Lower leg skin (tissue), 4 donors: ENCODE results near the gene NOX5. TPM values are rescaled to one million over a fixed set of nuclear protein-coding genes. Genes with fewer than 3 reads are reported as not detected.

Experiments
- DNase-seq, 2 donors: peaks; one replicate each; pipeline ENCODE4 v3.0.0-alpha.2; 2019; ENCODE audit warnings: low spot score in 2 of 2
- H3K4me3 ChIP-seq: fragments of 200-600 bp; sonication (generic); 2 replicates; pipeline ENCODE4 v1.5.1; 2017; ENCODE audit warnings: mild to moderate bottlenecking, low read depth; ENCODE audit not compliant: poor library complexity, severe bottlenecking
- CTCF ChIP-seq, 3 donors: fragments of 450-650 bp; IDR thresholded peaks; one replicate each; pipeline ENCODE4 v1.5.1; 2016; ENCODE audit warnings: antibody characterized with exemption in 3 of 3, mild to moderate bottlenecking in 3 of 3, moderate library complexity in 2 of 3
- POLR2A ChIP-seq, 2 donors: fragments of 450-650 bp; IDR thresholded peaks; one replicate each; pipeline ENCODE4 v1.6.1; 2016 to 2017; ENCODE audit warnings: antibody characterized with exemption in 2 of 2, mild to moderate bottlenecking in 1 of 2, moderate library complexity in 1 of 2
- WGBS, 2 donors: methylation state at CpG; one replicate each; pipeline ENCODE4 v1.1.5; 2018; 5-methylcytosine and 5-hydroxymethylcytosine counted together
- intact Hi-C: fragments of 100-400 bp; cut with DNase I; formaldehyde crosslinking; loops from one replicate; pipeline ENCODE4 v1.15.0; 2023; ENCODE audit warnings: low total_unique reads
- total RNA-seq, 4 donors: library from RNA; depleted of rRNA; stranded (reverse); fragments of >200 nt; gene quantifications; one replicate each; pipeline ENCODE4 v1.1.0, GENCODE V29; 2016

The NOX5 gene
- total RNA-seq, 4 donors from 2014 or later, result 0.04 to 0.29 (median 0.12) TPM

GRCh38 chr15:69087366-69087976 lies 73.0 kb downstream of the NOX5 start:
- DNase-seq, result no peak
- 84 to 88% methylated on average over 5 of the region's 5 CpGs for WGBS, 2 donors
- intact Hi-C loops, result no loop called here
- TF ChIP-seq POLR2A (IDR thresholded peaks at IDR 0.05), result no peak
- no peak for TF ChIP-seq CTCF (IDR thresholded peaks at IDR 0.05)
- no peak overlapping the region for H3K4me3 ChIP-seq

- TF ChIP-seq CTCF (IDR thresholded peaks at IDR 0.05) (no peak), POLR2A (IDR thresholded peaks at IDR 0.05) (no peak)
- 30 to 48% methylated on average over 10 of the region's 10 CpGs for WGBS, 2 donors
- no peak for DNase-seq
- intact Hi-C loops, result no loop called here
- no peak overlapping the region for H3K4me3 ChIP-seq
Observed at GRCh38 chr15:69088300-69088965, 73.9 kb downstream of the NOX5 start.

DNA sequence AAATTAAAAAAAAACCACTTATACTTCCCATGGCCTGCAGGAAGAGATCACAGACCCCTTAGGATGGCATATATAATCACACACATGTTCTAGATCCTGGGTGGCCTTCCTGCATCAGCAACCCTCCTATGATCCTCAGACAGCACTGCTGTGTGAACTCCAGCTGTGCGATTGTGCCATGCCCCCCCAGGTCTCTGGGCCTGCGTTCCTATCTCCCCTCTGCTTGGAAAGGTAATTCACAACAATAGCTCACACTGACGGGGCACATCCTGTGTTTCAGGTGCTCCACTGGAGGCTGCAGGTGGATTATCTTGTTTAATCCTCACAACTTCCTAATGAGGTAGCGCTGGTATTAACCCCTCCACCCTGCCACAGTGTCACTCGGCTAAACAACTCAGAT lies 74.8 kb downstream of the NOX5 start:
- H3K4me3 ChIP-seq, result no peak overlapping the region
- WGBS, 2 donors, result 90 to 91% methylated on average over 5 of the region's 5 CpGs
- TF ChIP-seq POLR2A (IDR thresholded peaks at IDR 0.05) (no peak), CTCF (IDR thresholded peaks at IDR 0.05) (no peak)
- intact Hi-C loops, result no loop called here
- DNase-seq, result no peak

DNA sequence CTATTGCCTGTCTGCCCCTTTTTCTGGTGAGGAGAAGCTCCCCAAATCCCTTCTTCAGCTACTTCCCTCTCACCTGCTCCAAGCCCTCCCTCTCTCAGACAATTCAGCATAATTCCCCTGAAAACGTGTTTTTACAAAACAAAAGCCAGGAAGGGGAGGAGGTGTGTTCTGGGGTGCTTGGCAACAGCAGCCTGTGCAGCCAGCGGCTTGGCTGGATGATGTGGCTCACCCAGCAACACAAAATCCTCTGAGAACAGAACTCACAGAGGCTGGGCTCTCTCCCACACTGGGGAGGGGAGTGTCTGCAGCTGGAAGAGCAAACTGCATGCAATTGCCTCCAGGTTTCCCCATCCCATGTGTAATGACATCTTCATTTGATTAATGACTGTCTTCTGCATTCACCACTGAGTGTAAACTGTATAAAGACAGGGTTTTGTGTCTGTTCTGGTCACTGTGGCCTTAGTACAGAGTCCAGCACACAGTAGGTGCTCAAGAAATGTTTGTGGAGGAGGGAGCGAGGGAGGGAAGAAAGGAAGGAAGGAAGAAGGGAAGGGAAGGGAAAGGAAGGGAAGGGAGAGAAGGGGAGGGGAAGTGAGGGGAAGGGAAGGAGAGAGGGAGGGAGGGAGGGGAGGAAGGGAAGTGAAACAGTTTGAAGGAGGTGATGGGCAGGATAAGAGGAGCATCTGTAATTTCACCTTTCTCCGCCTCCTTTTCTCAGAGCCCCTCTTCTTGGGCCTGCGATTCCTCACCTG lies 75.9 kb downstream of the NOX5 start:
- DNase-seq, result no peak
- intact Hi-C loops, result no loop called here
- TF ChIP-seq CTCF (IDR thresholded peaks at IDR 0.05) (no peak), POLR2A (IDR thresholded peaks at IDR 0.05) (no peak)
- WGBS, 2 donors, result 51 to 60% methylated on average over 5 of the region's 5 CpGs
- H3K4me3 ChIP-seq, result no peak overlapping the region

GRCh38 chr15:69091654-69092053 lies 77.2 kb downstream of the NOX5 start:
- 61 to 74% methylated on average over 1 of the region's 1 CpG for WGBS, 2 donors
- intact Hi-C loops, result no loop called here
- TF ChIP-seq POLR2A (IDR thresholded peaks at IDR 0.05) (no peak), CTCF (IDR thresholded peaks at IDR 0.05) (no peak)
- DNase-seq, result no peak
- H3K4me3 ChIP-seq, result no peak overlapping the region
